ENCODE measurements around the gene ERCC5.

DNA sequence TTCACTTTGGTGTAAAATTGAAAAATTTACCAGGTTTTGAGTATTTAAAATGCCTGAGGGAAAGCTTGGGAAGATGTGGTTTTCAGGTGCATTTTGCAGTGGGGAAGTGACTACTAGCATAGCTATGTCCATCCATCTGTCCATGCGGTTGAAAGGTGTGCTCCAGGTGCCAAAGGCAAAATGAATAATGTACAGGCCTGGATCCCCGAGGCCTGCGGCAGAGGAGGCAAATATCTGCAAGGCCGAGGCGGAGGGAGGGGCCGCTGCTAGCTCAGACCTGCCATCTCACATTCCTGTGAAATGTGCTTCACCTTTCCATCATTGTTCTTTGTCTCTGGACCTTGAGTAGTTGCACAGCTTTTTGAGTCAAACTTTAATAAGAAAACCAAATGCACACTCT lies 65.5 kb downstream of the ERCC5 start:
- TF ChIP-seq, protein P1, sequence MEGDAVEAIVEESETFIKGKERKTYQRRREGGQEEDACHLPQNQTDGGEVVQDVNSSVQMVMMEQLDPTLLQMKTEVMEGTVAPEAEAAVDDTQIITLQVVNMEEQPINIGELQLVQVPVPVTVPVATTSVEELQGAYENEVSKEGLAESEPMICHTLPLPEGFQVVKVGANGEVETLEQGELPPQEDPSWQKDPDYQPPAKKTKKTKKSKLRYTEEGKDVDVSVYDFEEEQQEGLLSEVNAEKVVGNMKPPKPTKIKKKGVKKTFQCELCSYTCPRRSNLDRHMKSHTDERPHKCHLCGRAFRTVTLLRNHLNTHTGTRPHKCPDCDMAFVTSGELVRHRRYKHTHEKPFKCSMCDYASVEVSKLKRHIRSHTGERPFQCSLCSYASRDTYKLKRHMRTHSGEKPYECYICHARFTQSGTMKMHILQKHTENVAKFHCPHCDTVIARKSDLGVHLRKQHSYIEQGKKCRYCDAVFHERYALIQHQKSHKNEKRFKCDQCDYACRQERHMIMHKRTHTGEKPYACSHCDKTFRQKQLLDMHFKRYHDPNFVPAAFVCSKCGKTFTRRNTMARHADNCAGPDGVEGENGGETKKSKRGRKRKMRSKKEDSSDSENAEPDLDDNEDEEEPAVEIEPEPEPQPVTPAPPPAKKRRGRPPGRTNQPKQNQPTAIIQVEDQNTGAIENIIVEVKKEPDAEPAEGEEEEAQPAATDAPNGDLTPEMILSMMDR (conservative IDR thresholded peaks at IDR 0.05 in 1 of 2, IDR thresholded peaks at IDR 0.05 in 1 of 2; ENCODE audit: low read depth in 1 of 2, low read length in 2 of 2), result no peak
- TF ChIP-seq EZH2 (IDR thresholded peaks at IDR 0.05; ENCODE audit: low read length, missing control alignments), result no peak

Data from fibroblast of lung (primary cell).